ENCODE results near the gene LMO1. TPM values are rescaled to one million over a fixed set of nuclear protein-coding genes. Genes with fewer than 3 reads are reported as not detected.

Gene LMO1
- total RNA-seq (not detected), polyA plus RNA-seq (under 1 TPM in 1 of 4 donors, not detected in 3; 0.24 TPM)

DNA sequence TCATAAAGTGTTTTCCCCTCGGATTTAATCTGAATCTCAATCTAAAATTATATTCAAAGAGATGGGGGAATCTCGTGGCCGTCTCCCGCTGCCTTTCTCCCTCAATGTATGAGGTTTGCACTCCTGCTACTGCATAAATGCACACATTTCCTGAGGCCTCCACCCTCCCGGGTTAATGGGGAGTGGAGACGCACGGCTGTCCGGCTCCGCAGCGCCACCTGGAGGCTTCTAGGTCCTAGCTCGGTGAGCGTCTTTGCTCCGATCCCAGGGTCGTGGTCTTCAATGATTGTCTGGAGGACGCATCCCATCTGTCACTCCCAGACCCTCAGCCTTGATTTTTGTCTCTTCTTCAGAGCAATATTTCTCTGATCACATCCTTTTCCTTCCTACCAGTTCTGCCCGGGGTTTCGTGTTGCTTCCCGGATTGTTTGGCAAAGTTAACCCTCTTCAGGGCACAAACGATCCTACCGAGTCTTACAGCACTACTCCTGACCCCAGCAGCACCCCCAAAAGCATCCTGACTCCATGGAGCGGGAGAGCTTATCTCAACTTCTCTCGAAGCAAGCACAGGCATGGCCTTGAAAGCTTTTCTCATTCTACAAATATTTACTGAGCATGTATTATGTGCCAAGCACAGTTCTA is at the start of gene LMO1:
Gene LMO1, minus strand, starts transcription at position 110 of the 642 bp plus-strand sequence. CDS start 516 bp downstream, outside the sequence.
- Histone ChIP-seq H3K4me1 (ENCODE audit: control insufficient read depth, insufficient read depth, low read length, poor library complexity, severe bottlenecking) (peaks cover 23% of the 10 kb centered on the region), H3K27me3 (ENCODE audit: control insufficient read depth, insufficient read depth, low read length) (peaks cover 11% of the 10 kb centered on the region), H3K36me3 (ENCODE audit: control insufficient read depth, insufficient read depth, low read length) (no peaks in the 10 kb centered on the region), H3K9me3 (ENCODE audit: control insufficient read depth in 2 of 2, low read length in 2 of 2) (no peaks in the 10 kb centered on the region), H3K27ac (ENCODE audit: insufficient read depth, low read length, poor library complexity, severe bottlenecking) (no peak within 1 kb of the TSS), H3K4me3 (ENCODE audit: low read depth, low read length) (peak within 1 kb of the TSS; percentile 60)
- Mint-ChIP-seq H3K36me3 (no peaks in the 10 kb centered on the region), H3K4me1 (peaks cover 0 to 26% (median 8%) of the 10 kb centered on the region in 4 donors), H3K27me3 (peaks cover 75% of the 10 kb centered on the region), H3K4me3 (peak within 1 kb of the TSS; percentile 71 to 83 (median 80)), H3K27ac (no peak within 1 kb of the TSS), H3K9me3 (peaks cover 0 to 4% (median 0%) of the 10 kb centered on the region in 7 donors)
- ATAC-seq (ENCODE audit: low read depth in 2 of 2), result peak; percentile 58 to 68
- DNase-seq, result peak; percentile 30 to 74 (median 58)

DNA sequence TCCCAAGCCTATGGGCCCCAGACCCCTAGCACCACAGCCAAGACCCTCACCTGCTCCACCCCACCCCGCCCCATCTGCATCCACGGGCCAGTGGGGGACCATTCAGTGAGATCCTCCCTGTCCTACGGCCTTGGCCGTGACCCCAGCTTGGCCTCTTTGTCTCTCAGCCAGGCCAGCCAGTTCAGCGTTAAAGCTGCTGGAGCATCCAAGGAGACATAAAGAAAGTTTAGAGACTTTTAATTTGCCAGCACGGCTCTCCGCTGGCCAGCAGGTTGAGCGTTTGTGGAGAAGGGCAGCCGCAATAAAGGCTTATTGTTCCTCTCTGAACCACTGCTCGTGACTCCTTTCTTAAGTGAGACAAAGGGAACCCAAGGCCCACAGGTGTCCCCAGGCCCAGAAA is 49.3 kb upstream of the LMO1 start:
- no peaks in the 10 kb centered on the region for H3K36me3 ChIP-seq (ENCODE audit: control insufficient read depth, insufficient read depth, low read length)
- H3K36me3 Mint-ChIP-seq, result no peaks in the 10 kb centered on the region

DNA sequence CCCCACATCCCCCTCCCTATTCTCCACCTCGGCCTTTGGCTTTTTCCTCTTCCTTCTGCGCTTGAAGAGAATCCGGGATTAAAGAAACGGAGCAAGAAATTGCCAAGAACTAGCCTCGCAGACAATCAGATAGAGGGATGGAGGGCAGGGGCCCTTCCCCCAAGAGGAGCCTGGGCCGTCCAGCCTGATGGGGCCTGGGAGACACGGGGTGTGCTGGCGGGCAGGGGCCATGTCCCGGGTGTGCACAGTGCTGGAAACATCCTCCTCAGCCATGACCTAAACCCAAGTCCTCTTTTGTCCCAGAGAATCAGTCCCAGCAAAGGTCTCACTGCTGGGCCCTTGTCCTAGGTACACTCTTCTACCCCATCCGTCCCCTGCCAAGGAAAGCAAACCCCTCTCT is 47.7 kb upstream of the LMO1 start:
- no peaks in the 10 kb centered on the region for H3K36me3 Mint-ChIP-seq
- H3K9me3 ChIP-seq (ENCODE audit: control insufficient read depth in 2 of 2, low read length in 2 of 2), result no peaks in the 10 kb centered on the region
- no peaks in the 10 kb centered on the region for H3K27me3 ChIP-seq (ENCODE audit: control insufficient read depth, insufficient read depth, low read length)
- no peak for DNase-seq
- H3K4me3 Mint-ChIP-seq, result no peak overlapping the region
- H3K4me3 ChIP-seq (ENCODE audit: low read depth, low read length), result no peak overlapping the region
- H3K27ac ChIP-seq (ENCODE audit: insufficient read depth, low read length, poor library complexity, severe bottlenecking), result no peak overlapping the region
- no peaks in the 10 kb centered on the region for H3K4me1 ChIP-seq (ENCODE audit: control insufficient read depth, insufficient read depth, low read length, poor library complexity, severe bottlenecking)
- H3K27ac Mint-ChIP-seq, result no peak overlapping the region
- H3K36me3 ChIP-seq (ENCODE audit: control insufficient read depth, insufficient read depth, low read length), result no peaks in the 10 kb centered on the region
- no peaks in the 10 kb centered on the region for H3K9me3 Mint-ChIP-seq
- ATAC-seq (ENCODE audit: low read depth in 2 of 2), result no peak
- no peaks in the 10 kb centered on the region for H3K27me3 Mint-ChIP-seq
- H3K4me1 Mint-ChIP-seq, result no peaks in the 10 kb centered on the region

More for the DNA sequence above, 49.3 kb upstream of the LMO1 start:
- H3K27ac Mint-ChIP-seq, result no peak overlapping the region
- no peak for DNase-seq
- ATAC-seq (ENCODE audit: low read depth in 2 of 2), result no peak
- H3K27me3 Mint-ChIP-seq, result no peaks in the 10 kb centered on the region
- Histone ChIP-seq H3K4me1 (ENCODE audit: control insufficient read depth, insufficient read depth, low read length, poor library complexity, severe bottlenecking) (no peaks in the 10 kb centered on the region), H3K27ac (ENCODE audit: insufficient read depth, low read length, poor library complexity, severe bottlenecking) (no peak overlapping the region), H3K4me3 (ENCODE audit: low read depth, low read length) (no peak overlapping the region), H3K9me3 (ENCODE audit: control insufficient read depth in 2 of 2, low read length in 2 of 2) (no peaks in the 10 kb centered on the region), H3K27me3 (ENCODE audit: control insufficient read depth, insufficient read depth, low read length) (no peaks in the 10 kb centered on the region)
- H3K9me3 Mint-ChIP-seq, result no peaks in the 10 kb centered on the region
- no peaks in the 10 kb centered on the region for H3K4me1 Mint-ChIP-seq
- H3K4me3 Mint-ChIP-seq, result no peak overlapping the region

DNA sequence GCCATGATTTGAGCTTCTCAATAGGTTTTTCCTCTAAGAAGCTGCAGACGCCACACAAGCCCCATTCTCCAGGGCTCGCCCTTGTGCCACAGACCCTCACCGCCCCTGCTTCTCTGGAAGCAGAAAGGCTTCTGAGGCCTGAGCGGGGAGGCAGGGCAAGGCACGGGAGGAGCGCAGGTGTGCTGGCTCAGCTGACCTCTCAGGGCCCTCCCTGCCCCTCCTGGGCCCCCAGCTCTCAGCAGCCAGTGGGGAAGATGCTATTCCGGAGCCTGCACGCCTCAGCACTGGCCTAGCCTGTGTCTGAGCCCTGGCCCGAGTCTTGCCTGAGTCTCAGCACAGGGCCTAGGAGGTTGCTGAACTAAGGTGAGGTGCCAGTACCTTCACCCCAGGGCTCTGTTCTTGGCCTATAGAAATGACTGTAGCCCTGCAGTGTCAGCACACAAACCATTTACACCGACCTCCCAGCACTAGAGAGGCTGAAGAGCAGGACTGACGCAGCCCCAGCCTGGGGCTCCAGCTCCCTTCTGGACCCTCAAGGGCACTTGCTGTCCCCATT is 47.1 kb upstream of the LMO1 start:
- Mint-ChIP-seq H3K4me1 (no peaks in the 10 kb centered on the region), H3K27ac (no peak overlapping the region), H3K4me3 (no peak overlapping the region), H3K27me3 (no peaks in the 10 kb centered on the region), H3K9me3 (no peaks in the 10 kb centered on the region), H3K36me3 (no peaks in the 10 kb centered on the region)
- no peak overlapping the region for H3K4me3 ChIP-seq (ENCODE audit: low read depth, low read length)
- no peaks in the 10 kb centered on the region for H3K9me3 ChIP-seq (ENCODE audit: control insufficient read depth in 2 of 2, low read length in 2 of 2)
- ATAC-seq (ENCODE audit: low read depth in 2 of 2) (no peak), DNase-seq (no peak)
- no peaks in the 10 kb centered on the region for H3K4me1 ChIP-seq (ENCODE audit: control insufficient read depth, insufficient read depth, low read length, poor library complexity, severe bottlenecking)
- H3K27ac ChIP-seq (ENCODE audit: insufficient read depth, low read length, poor library complexity, severe bottlenecking), result no peak overlapping the region
- H3K27me3 ChIP-seq (ENCODE audit: control insufficient read depth, insufficient read depth, low read length), result no peaks in the 10 kb centered on the region
- no peaks in the 10 kb centered on the region for H3K36me3 ChIP-seq (ENCODE audit: control insufficient read depth, insufficient read depth, low read length)

DNA sequence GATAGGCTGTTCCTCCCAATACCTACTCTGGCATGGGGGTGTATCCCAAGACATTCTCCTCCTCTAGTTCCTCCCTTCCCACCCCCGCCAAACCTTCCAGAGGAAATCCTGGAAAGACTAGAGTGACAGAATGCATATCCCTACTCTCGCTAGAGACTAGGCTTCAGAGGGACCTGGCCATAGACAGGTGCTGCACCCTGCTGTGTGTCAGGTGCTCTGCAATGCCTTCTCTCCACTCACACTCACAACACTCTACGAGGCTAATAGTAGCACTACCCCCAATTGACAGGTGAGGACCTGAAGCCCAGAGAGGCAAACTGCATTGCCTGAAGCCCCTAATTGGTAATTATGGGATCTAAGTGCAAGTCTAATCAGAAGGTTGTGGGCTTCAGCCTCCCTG is 46.2 kb upstream of the LMO1 start:
- Mint-ChIP-seq H3K4me1 (no peaks in the 10 kb centered on the region), H3K4me3 (no peak overlapping the region)
- DNase-seq, result no peak

DNA sequence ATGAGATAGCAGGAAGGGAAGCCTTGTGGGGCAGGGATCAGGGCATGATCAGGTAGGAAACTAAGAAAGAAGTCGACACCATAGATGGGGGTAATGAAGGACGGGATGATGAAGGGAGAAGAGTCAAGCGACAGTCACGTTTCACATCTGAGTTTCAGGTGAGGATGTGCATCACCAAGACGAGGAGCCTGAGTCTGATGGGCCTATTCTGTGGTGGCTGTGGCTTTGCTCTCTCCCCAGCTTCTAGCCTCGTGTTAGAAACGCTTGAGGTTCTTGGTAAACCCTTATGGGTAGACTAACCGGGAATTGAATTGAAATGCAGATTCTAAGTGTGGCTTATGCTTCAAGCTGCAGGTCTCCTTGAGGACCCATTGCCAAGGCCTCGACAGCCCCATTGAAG is 45.6 kb upstream of the LMO1 start:
- Mint-ChIP-seq H3K4me3 (no peak overlapping the region), H3K4me1 (no peaks in the 10 kb centered on the region), H3K27ac (no peak overlapping the region), H3K27me3 (no peaks in the 10 kb centered on the region), H3K36me3 (no peaks in the 10 kb centered on the region), H3K9me3 (peaks cover 0 to 5% (median 0%) of the 10 kb centered on the region in 7 donors)
- no peak overlapping the region for H3K27ac ChIP-seq (ENCODE audit: insufficient read depth, low read length, poor library complexity, severe bottlenecking)
- DNase-seq (no peak), ATAC-seq (ENCODE audit: low read depth in 2 of 2) (no peak)
- no peaks in the 10 kb centered on the region for H3K36me3 ChIP-seq (ENCODE audit: control insufficient read depth, insufficient read depth, low read length)
- H3K4me3 ChIP-seq (ENCODE audit: low read depth, low read length), result no peak overlapping the region
- H3K27me3 ChIP-seq (ENCODE audit: control insufficient read depth, insufficient read depth, low read length), result no peaks in the 10 kb centered on the region
- no peaks in the 10 kb centered on the region for H3K4me1 ChIP-seq (ENCODE audit: control insufficient read depth, insufficient read depth, low read length, poor library complexity, severe bottlenecking)
- no peaks in the 10 kb centered on the region for H3K9me3 ChIP-seq (ENCODE audit: control insufficient read depth in 2 of 2, low read length in 2 of 2)

More for the DNA sequence above, 46.2 kb upstream of the LMO1 start:
- Histone ChIP-seq H3K4me1 (ENCODE audit: control insufficient read depth, insufficient read depth, low read length, poor library complexity, severe bottlenecking) (no peaks in the 10 kb centered on the region), H3K27ac (ENCODE audit: insufficient read depth, low read length, poor library complexity, severe bottlenecking) (no peak overlapping the region), H3K36me3 (ENCODE audit: control insufficient read depth, insufficient read depth, low read length) (no peaks in the 10 kb centered on the region), H3K9me3 (ENCODE audit: control insufficient read depth in 2 of 2, low read length in 2 of 2) (no peaks in the 10 kb centered on the region), H3K4me3 (ENCODE audit: low read depth, low read length) (no peak overlapping the region), H3K27me3 (ENCODE audit: control insufficient read depth, insufficient read depth, low read length) (no peaks in the 10 kb centered on the region)
- Mint-ChIP-seq H3K9me3 (peaks cover 0 to 1% (median 0%) of the 10 kb centered on the region in 7 donors), H3K27me3 (no peaks in the 10 kb centered on the region), H3K36me3 (no peaks in the 10 kb centered on the region), H3K27ac (no peak overlapping the region)
- no peak for ATAC-seq (ENCODE audit: low read depth in 2 of 2)

DNA sequence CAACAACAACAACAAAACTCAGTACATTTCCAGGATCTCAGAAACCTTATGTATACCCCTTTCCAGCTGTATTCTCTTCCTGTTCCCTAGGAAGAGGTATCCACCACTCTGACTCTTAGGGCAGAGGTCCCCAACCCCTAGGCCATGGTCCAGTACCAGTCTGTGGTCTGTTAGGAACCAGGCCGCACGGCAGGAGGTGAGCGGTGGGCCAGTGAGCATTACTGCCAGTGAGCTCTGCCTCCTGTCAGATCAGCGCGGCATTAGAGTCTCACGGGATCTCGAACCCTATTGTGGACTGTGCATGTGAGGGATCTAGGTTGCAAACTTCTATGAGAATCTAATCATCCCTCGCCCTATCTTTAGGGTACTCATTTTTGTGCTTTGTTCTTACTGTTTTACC is 43.9 kb upstream of the LMO1 start:
- Mint-ChIP-seq H3K36me3 (no peaks in the 10 kb centered on the region), H3K4me3 (no peak overlapping the region), H3K4me1 (no peaks in the 10 kb centered on the region), H3K9me3 (peaks cover 0 to 16% (median 4%) of the 10 kb centered on the region in 7 donors), H3K27ac (no peak overlapping the region), H3K27me3 (no peaks in the 10 kb centered on the region)
- no peaks in the 10 kb centered on the region for H3K36me3 ChIP-seq (ENCODE audit: control insufficient read depth, insufficient read depth, low read length)
- DNase-seq, result no peak
- H3K27me3 ChIP-seq (ENCODE audit: control insufficient read depth, insufficient read depth, low read length), result no peaks in the 10 kb centered on the region
- H3K4me3 ChIP-seq (ENCODE audit: low read depth, low read length), result no peak overlapping the region
- ATAC-seq (ENCODE audit: low read depth in 2 of 2), result no peak
- no peak overlapping the region for H3K27ac ChIP-seq (ENCODE audit: insufficient read depth, low read length, poor library complexity, severe bottlenecking)
- no peaks in the 10 kb centered on the region for H3K4me1 ChIP-seq (ENCODE audit: control insufficient read depth, insufficient read depth, low read length, poor library complexity, severe bottlenecking)
- peaks cover 0 to 4% of the 10 kb centered on the region in 2 experiments for H3K9me3 ChIP-seq (ENCODE audit: control insufficient read depth in 2 of 2, low read length in 2 of 2)

DNA sequence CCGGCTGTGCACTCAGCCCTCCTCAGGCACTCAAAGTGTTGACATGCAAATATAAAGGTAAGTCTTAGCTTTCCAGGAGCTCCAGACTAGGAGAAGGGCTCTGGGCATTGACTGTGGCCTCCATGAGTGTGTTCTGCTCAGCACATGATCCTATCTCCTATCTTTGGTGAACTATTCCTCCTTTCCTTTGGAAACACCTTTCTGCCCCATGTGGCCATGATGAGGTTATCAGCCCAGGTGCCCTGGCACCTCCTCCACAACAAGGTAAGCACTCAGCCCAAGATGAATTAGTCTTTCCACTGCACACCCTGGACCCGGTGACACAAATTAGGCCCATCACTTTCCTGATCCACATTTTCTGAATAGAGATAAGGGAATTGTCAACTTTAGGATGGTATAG is 37.9 kb upstream of the LMO1 start:
- no peak overlapping the region for H3K27ac ChIP-seq (ENCODE audit: insufficient read depth, low read length, poor library complexity, severe bottlenecking)
- H3K9me3 ChIP-seq (ENCODE audit: control insufficient read depth in 2 of 2, low read length in 2 of 2), result peaks cover 0 to 4% of the 10 kb centered on the region in 2 experiments
- H3K36me3 ChIP-seq (ENCODE audit: control insufficient read depth, insufficient read depth, low read length), result no peaks in the 10 kb centered on the region
- no peak overlapping the region for H3K27ac Mint-ChIP-seq
- H3K4me3 Mint-ChIP-seq, result no peak overlapping the region
- no peak for ATAC-seq (ENCODE audit: low read depth in 2 of 2)
- H3K4me1 Mint-ChIP-seq, result no peaks in the 10 kb centered on the region
- H3K27me3 ChIP-seq (ENCODE audit: control insufficient read depth, insufficient read depth, low read length), result peaks cover 1% of the 10 kb centered on the region
- H3K4me3 ChIP-seq (ENCODE audit: low read depth, low read length), result no peak overlapping the region
- peaks cover 1 to 22% (median 6%) of the 10 kb centered on the region in 7 donors for H3K9me3 Mint-ChIP-seq
- no peaks in the 10 kb centered on the region for H3K36me3 Mint-ChIP-seq
- no peak for DNase-seq
- H3K27me3 Mint-ChIP-seq, result peaks cover 6% of the 10 kb centered on the region
- no peaks in the 10 kb centered on the region for H3K4me1 ChIP-seq (ENCODE audit: control insufficient read depth, insufficient read depth, low read length, poor library complexity, severe bottlenecking)

Data from CD4-positive, CD25-positive, alpha-beta regulatory T cell (primary cell).